Measurements from ENCODE around the gene EFCAB12.
"Not testable (repeated sequence)": the region's sequence is repeated elsewhere in the genome, so short reads cannot be mapped to it uniquely, and the experiment has no call there.

The EFCAB12 gene

GRCh38 chr3:129418041-129418973 lies 10.1 kb downstream of the EFCAB12 start:
- no peak overlapping the region for H3K27ac ChIP-seq
- ChIA-PET CTCF (interaction anchor here (0.7 kb wide), 1 partner anchor 13 kb away, joined by 4 read pairs; no protein-coding TSS in a partner anchor), POLR2A (ENCODE audit: low non-redundant PET) (no interaction called here)
- TF ChIP-seq, protein P1, sequence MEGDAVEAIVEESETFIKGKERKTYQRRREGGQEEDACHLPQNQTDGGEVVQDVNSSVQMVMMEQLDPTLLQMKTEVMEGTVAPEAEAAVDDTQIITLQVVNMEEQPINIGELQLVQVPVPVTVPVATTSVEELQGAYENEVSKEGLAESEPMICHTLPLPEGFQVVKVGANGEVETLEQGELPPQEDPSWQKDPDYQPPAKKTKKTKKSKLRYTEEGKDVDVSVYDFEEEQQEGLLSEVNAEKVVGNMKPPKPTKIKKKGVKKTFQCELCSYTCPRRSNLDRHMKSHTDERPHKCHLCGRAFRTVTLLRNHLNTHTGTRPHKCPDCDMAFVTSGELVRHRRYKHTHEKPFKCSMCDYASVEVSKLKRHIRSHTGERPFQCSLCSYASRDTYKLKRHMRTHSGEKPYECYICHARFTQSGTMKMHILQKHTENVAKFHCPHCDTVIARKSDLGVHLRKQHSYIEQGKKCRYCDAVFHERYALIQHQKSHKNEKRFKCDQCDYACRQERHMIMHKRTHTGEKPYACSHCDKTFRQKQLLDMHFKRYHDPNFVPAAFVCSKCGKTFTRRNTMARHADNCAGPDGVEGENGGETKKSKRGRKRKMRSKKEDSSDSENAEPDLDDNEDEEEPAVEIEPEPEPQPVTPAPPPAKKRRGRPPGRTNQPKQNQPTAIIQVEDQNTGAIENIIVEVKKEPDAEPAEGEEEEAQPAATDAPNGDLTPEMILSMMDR (conservative IDR thresholded peaks at IDR 0.05; ENCODE audit: low read depth) = no peak
- no peak for DNase-seq (ENCODE audit: low spot score)

- DNase-seq (ENCODE audit: low spot score) = no peak
- CTCF ChIA-PET = interaction anchor here (0.7 kb wide), 1 partner anchor 13 kb away, joined by 4 read pairs; no protein-coding TSS in a partner anchor
- POLR2A ChIA-PET (ENCODE audit: low non-redundant PET) = no interaction called here
- TF ChIP-seq, protein P1 (conservative IDR thresholded peaks at IDR 0.05; ENCODE audit: low read depth) = no peak
- no peak overlapping the region for H3K27ac ChIP-seq
These were observed 11.1 kb downstream of the EFCAB12 start for GRCh38 chr3:129417326-129417725.

DNA sequence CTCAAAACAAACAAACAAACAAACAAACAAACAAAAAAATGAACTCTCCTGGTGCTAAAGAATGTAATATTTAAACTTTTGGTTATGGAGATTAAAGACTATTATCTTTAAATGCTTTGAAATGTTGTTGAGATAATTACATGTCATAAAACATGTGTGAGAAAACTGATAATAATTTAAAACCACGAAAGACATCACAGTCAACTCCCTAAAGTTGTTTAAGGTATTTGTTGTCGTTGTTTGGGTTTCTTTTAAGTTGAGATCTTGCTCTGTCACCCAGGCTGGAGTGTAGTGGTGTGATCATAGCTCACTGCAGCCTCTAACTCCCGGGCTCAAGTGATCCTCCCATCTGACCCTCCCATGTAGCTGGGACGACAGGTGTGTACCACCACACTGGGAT lies 12.0 kb downstream of the EFCAB12 start:
- ChIA-PET CTCF (interaction anchor here (0.5 kb wide), 1 partner anchor 89 kb away, joined by 4 read pairs; no protein-coding TSS in a partner anchor), POLR2A (ENCODE audit: low non-redundant PET) (no interaction called here)
- TF ChIP-seq, protein P1 (conservative IDR thresholded peaks at IDR 0.05; ENCODE audit: low read depth) = no peak
- DNase-seq (ENCODE audit: low spot score) = no peak
- H3K27ac ChIP-seq = no peak overlapping the region

GRCh38 chr3:129415830-129416229 lies 12.6 kb downstream of the EFCAB12 start:
- no peak for DNase-seq (ENCODE audit: low spot score)
- H3K27ac ChIP-seq = no peak overlapping the region
- ChIA-PET CTCF (interaction anchor here (0.5 kb wide), 1 partner anchor 88 kb away, joined by 4 read pairs; no protein-coding TSS in a partner anchor), POLR2A (ENCODE audit: low non-redundant PET) (no interaction called here)
- TF ChIP-seq, protein P1 (conservative IDR thresholded peaks at IDR 0.05; ENCODE audit: low read depth) = no peak

DNA sequence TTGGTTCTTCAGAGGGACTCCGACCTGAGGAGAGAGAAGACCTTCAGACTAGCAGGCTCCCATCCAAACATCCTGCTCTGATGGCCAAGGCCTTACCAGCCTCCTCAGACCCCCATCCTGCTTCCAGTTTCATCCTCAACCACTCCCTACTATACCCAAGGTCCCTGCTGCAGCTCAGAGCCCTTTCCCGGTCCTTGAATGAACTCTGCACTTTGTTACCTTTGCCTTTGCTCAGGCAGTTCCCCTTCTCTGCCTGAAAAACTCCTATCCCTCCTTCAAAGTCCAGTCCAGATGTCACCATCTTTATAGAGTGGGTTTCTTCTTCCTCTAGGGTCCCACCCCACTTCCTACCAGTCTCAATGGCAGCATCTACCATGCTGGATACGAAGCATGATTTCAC lies 13.1 kb downstream of the EFCAB12 start:
- CTCF ChIA-PET = interaction anchor here (0.5 kb wide), 1 partner anchor 474 kb away, joined by 4 read pairs; no protein-coding TSS in a partner anchor
- POLR2A ChIA-PET (ENCODE audit: low non-redundant PET) = no interaction called here
- TF ChIP-seq, protein P1 (conservative IDR thresholded peaks at IDR 0.05; ENCODE audit: low read depth) = no peak
- DNase-seq (ENCODE audit: low spot score) = no peak
- no peak overlapping the region for H3K27ac ChIP-seq

- TF ChIP-seq, protein P1 (conservative IDR thresholded peaks at IDR 0.05; ENCODE audit: low read depth) = no peak
- CTCF ChIA-PET = interaction anchor here (0.6 to 0.7 kb wide), 2 partner anchors 97 to 514 kb away, joined by 3 to 5 read pairs; no protein-coding TSS in a partner anchor
- POLR2A ChIA-PET (ENCODE audit: low non-redundant PET) = no interaction called here
- DNase-seq (ENCODE audit: low spot score) = no peak
- no peak overlapping the region for H3K27ac ChIP-seq
These were observed 14.5 kb downstream of the EFCAB12 start for GRCh38 chr3:129413687-129414506.

DNA sequence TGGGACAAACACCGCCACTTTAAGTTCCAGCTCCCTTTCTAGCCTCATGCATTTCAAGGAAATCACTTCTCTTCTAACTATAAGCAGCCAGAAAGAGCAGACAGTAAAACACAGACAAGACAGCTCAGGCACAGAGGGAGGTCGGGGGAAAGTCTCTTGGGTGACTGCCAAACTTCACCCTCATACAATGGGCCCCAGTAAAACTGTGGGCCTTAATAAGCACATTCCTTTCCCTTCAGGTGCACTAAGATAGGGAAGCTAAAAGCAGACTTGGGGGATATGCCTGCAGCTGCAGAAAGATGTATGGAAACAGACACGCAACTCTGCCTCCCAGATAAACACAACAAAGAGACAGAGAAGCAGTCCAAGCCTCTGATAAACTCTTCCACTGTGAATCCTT lies 15.2 kb downstream of the EFCAB12 start:
- H3K27ac ChIP-seq; DNase-seq (ENCODE audit: low spot score); POLR2A ChIA-PET (ENCODE audit: low non-redundant PET): not testable (repeated sequence)
- CTCF ChIA-PET = interaction anchor here (1.3 kb wide), 1 partner anchor 13 kb away, joined by 6 read pairs; no protein-coding TSS in a partner anchor
